SK-N-SH (cell line): Measurements from ENCODE around the gene PIGL. TPM values are rescaled to one million over a fixed set of nuclear protein-coding genes. Genes with fewer than 3 reads are reported as not detected.

Source experiments
- CTCF ChIA-PET: fragments of 300-600, 350-600 bp; formaldehyde crosslinking; extraction: SDS; loops from one replicate; lab custom pipeline; 2021; lab: Yijun Ruan, JAX
- POLR2A ChIA-PET: fragments of 350-600 bp; sonication (Branson Sonifier 250); formaldehyde crosslinking; extraction: SDS; loops from one replicate; lab custom pipeline; 2020; ENCODE audit warnings: antibody characterized with exemption, inconsistent platforms; lab: Yijun Ruan, JAX
- DNase-seq: peaks from one replicate; pipeline ENCODE4 v3.0.0; 2012
- H2AFZ ChIP-seq: fragments of 200-600 bp; sonication (generic); 2 replicates; pipeline ENCODE4 v1.8.1; 2016; ENCODE audit warnings: antibody characterized with exemption, mild to moderate bottlenecking, low read depth
- H3F3A ChIP-seq: fragments of 200-600 bp; sonication (generic); replicated peaks from 2 replicates; pipeline ENCODE3; 2016; ENCODE audit warnings: antibody characterized with exemption, mild to moderate bottlenecking; ENCODE audit not compliant: insufficient read depth
- H3K27ac ChIP-seq, 2 experiments: fragments of 200-500 bp in 1 of 2; fragments of 200-600 bp in 1 of 2; sonication (Bioruptor generic) in 1 of 2; sonication (generic), shearing (Covaris generic) in 1 of 2; 2 replicates each; pipeline versions ENCODE4 v1.5.1 to v1.6.1; 2014 to 2016; ENCODE audit warnings: low read depth in 2 of 2, inconsistent platforms in 1 of 2, low read length in 1 of 2, mild to moderate bottlenecking in 1 of 2, mixed read lengths in 1 of 2
- H3K27me3 ChIP-seq: fragments of 200-600 bp; sonication (generic), shearing (Covaris generic); 2 replicates; pipeline ENCODE4 v1.6.1; 2016; ENCODE audit warnings: mixed run types; ENCODE audit not compliant: insufficient read depth
- H3K36me3 ChIP-seq, 2 experiments: fragments of 200-500 bp in 1 of 2; fragments of 200-600 bp in 1 of 2; sonication (Bioruptor generic) in 1 of 2; sonication (generic) in 1 of 2; replicated peaks in 1 of 2; 2 replicates each; pipeline versions ENCODE3 to v1.5.1; 2014 to 2016; ENCODE audit warnings: low read length in 1 of 2, mild to moderate bottlenecking in 1 of 2; ENCODE audit not compliant: insufficient read depth in 2 of 2, control insufficient read depth in 1 of 2
- H3K4me1 ChIP-seq, 2 experiments: fragments of 200-500 bp in 1 of 2; fragments of 200-600 bp in 1 of 2; sonication (Bioruptor generic) in 1 of 2; sonication (generic), shearing (Covaris generic) in 1 of 2; 2 replicates each; pipeline versions ENCODE4 v1.5.1 to v1.6.1; 2014 to 2016; ENCODE audit warnings: low read depth in 1 of 2, low read length in 1 of 2, mixed run types in 1 of 2; ENCODE audit not compliant: insufficient read depth in 2 of 2, control insufficient read depth in 1 of 2
- H3K4me2 ChIP-seq: fragments of 200-600 bp; sonication (generic), shearing (Covaris generic); 2 replicates; pipeline ENCODE4 v1.6.1; 2017; ENCODE audit warnings: mixed run types
- H3K4me3 ChIP-seq, 2 experiments: fragments of 200-500 bp in 1 of 2; fragments of 200-600 bp in 1 of 2; sonication (Bioruptor generic) in 1 of 2; sonication (generic), shearing (Covaris generic) in 1 of 2; 2 replicates each; pipeline versions ENCODE4 v1.5.1 to v1.8.1; 2014 to 2016; ENCODE audit warnings: low read depth in 2 of 2, inconsistent platforms in 1 of 2, low read length in 1 of 2, mild to moderate bottlenecking in 1 of 2, mixed read lengths in 1 of 2, moderate library complexity in 1 of 2
- H3K79me2 ChIP-seq: fragments of 200-600 bp; sonication (generic); 2 replicates; pipeline ENCODE4 v1.8.1; 2017; ENCODE audit warnings: mild to moderate bottlenecking; ENCODE audit not compliant: insufficient read depth
- H3K9ac ChIP-seq: fragments of 200-600 bp; sonication (generic); 2 replicates; pipeline ENCODE4 v1.6.1; 2017; ENCODE audit warnings: mixed run types
- H3K9me2 ChIP-seq: fragments of 200-600 bp; sonication (generic); 2 replicates; pipeline ENCODE4 v1.6.1; 2017; ENCODE audit warnings: mixed run types
- H3K9me3 ChIP-seq: fragments of 200-600 bp; sonication (generic); 2 replicates; pipeline ENCODE4 v1.6.1; 2017; ENCODE audit warnings: mixed run types, mild to moderate bottlenecking, moderate library complexity
- H4K20me1 ChIP-seq: fragments of 200-600 bp; sonication (generic); 2 replicates; pipeline ENCODE4 v1.6.1; 2017; ENCODE audit warnings: mild to moderate bottlenecking, mixed run types; ENCODE audit not compliant: insufficient read depth
- CHD2 ChIP-seq: fragments of 150-350 bp; IDR thresholded peaks from 2 replicates; pipeline ENCODE4 v1.6.1; 2018; ENCODE audit warnings: low read length; ENCODE audit not compliant: partially characterized antibody
- CTCF ChIP-seq: fragments of 200-600 bp; sonication (generic); IDR thresholded peaks from 2 replicates; pipeline ENCODE4 v1.6.1; 2017; ENCODE audit warnings: antibody characterized with exemption, mild to moderate bottlenecking, moderate library complexity
- EZH2phosphoT487 ChIP-seq: fragments of 200-600 bp; sonication (generic); IDR thresholded peaks from 2 replicates; pipeline ENCODE4 v1.6.1; 2017; ENCODE audit warnings: low read depth, mixed run types, mild to moderate bottlenecking, antibody characterized with exemption, moderate library complexity, borderline replicate concordance
- FOXJ3 ChIP-seq: sonication (generic); formaldehyde crosslinking; IDR thresholded peaks from 2 replicates; pipeline ENCODE4 v1.5.1; 2020; ENCODE audit warnings: mild to moderate bottlenecking, missing genetic modification reagents
- GABPA ChIP-seq: IDR thresholded peaks from 2 replicates; pipeline ENCODE4 v1.4.0; 2012; ENCODE audit warnings: low read depth, mild to moderate bottlenecking
- JUND ChIP-seq: IDR thresholded peaks from 2 replicates; pipeline ENCODE4 v1.4.0; 2012
- MEF2A ChIP-seq: IDR thresholded peaks from 2 replicates; pipeline ENCODE4 v1.4.0; 2012; ENCODE audit warnings: low read depth, borderline replicate concordance
- NFIC ChIP-seq: IDR thresholded peaks from 2 replicates; pipeline ENCODE4 v1.4.0; 2012; ENCODE audit warnings: borderline replicate concordance
- RCOR1 ChIP-seq: fragments of 150-350 bp; IDR thresholded peaks from 2 replicates; pipeline ENCODE4 v1.6.1; 2017; ENCODE audit warnings: antibody characterized with exemption, low read length
- REST ChIP-seq: IDR thresholded peaks from 2 replicates; pipeline ENCODE4 v1.6.1; 2012; ENCODE audit warnings: mild to moderate bottlenecking, low read depth, low read length, moderate library complexity
- SMC3 ChIP-seq: IDR thresholded peaks from 2 replicates; pipeline ENCODE4 v1.6.1; 2012; ENCODE audit warnings: low read depth, low read length, improper control_type of control experiment
- TEAD4 ChIP-seq: IDR thresholded peaks from 2 replicates; pipeline ENCODE4 v1.4.0; 2012; ENCODE audit warnings: mild to moderate bottlenecking, borderline replicate concordance; ENCODE audit not compliant: insufficient read depth
- USF2 ChIP-seq: fragments of 150-350 bp; IDR thresholded peaks from 2 replicates; pipeline ENCODE4 v1.6.1; 2017; ENCODE audit warnings: antibody characterized with exemption, low read length, low read depth, borderline replicate concordance
- ZBTB33 ChIP-seq: IDR thresholded peaks from 2 replicates; pipeline ENCODE4 v1.4.0; 2012; ENCODE audit warnings: low read depth, borderline replicate concordance
- WGBS: methylation state at CpG from one replicate; pipeline ENCODE4 v1.1.6; 2017; ENCODE audit warnings: low lambda C conversion rate; 5-methylcytosine and 5-hydroxymethylcytosine counted together
- polyA plus RNA-seq, 3 experiments: library from polyadenylated mRNA; depleted of rRNA; stranded (reverse); fragments of >200 nt; gene quantifications; 2 replicates each; pipeline ENCODE4 v1.2.3, GENCODE V29; 2012

Gene PIGL
- polyA plus RNA-seq, 1 of the 3 experiments (the other 2 are of a cell fraction) = 34.0 TPM

DNA sequence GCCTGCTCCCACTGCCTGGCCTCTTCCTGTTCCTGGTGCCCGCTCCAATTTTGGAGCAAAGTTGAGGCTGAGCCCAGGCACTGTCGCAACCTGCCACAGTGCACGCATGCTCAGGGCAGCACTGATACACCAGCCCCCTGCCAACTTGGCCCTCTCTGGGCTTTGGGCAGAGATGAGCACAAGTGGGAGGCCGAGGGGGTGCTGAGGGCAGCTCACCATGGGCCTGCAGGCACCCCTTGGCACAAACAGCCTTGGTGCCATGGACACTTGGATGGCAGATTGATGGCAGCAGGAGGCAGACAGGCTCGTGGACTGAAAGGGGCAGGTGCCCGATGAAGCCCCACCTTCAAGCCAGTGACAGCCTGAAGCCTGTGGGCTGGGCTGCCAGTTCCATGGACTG is 42.9 kb downstream of the PIGL start:
- ChIA-PET POLR2A (no interaction called here), CTCF (no interaction called here)
- H3K4me1 ChIP-seq = no peaks in the 10 kb centered on the region
- H3K79me2 ChIP-seq = no peaks in the 10 kb centered on the region; the same call in 1 of the 2 replicates
- H3F3A ChIP-seq = no peaks in the 10 kb centered on the region
- no peaks in the 10 kb centered on the region for H4K20me1 ChIP-seq
- H3K9me2 ChIP-seq = no peaks in the 10 kb centered on the region
- TF ChIP-seq SMC3 (no peak), GABPA (no peak), RCOR1 (no peak), USF2 (no peak), CHD2 (no peak), NFIC (no peak), FOXJ3 (CRISPR knock-in tag) (no peak), EZH2phosphoT487 (no peak), MEF2A (no peak), REST (no peak), TEAD4 (no peak), JUND (no peak), ZBTB33 (no peak), CTCF (no peak)
- TF ChIP-seq, all 33 proteins: peak for 0
- H3K9ac ChIP-seq = no peak overlapping the region
- H3K27ac ChIP-seq = no peak overlapping the region
- no peak for DNase-seq
- H3K4me2 ChIP-seq = no peak overlapping the region
- H2AFZ ChIP-seq = no peak overlapping the region
- H3K9me3 ChIP-seq = no peaks in the 10 kb centered on the region
- no peaks in the 10 kb centered on the region for H3K27me3 ChIP-seq
- no CpG with 5 or more reads among the region's 6 CpGs for WGBS
- no peak overlapping the region for H3K4me3 ChIP-seq
- no peaks in the 10 kb centered on the region for H3K36me3 ChIP-seq
